Lung (tissue), 12 donors: ENCODE results near the gene DRC3. TPM values are rescaled to one million over a fixed set of nuclear protein-coding genes. Genes with fewer than 3 reads are reported as not detected.

ENCODE experiments used
- ATAC-seq: fragments of 200-7000 bp; cut with Tn5 transposase; one replicate; pipeline ENCODE4 v1.9.1; 2020; ENCODE audit warnings: moderate number of reproducible peaks; ENCODE audit not compliant: insufficient read depth, low FRiP score
- DNase-seq, 3 donors: peaks; one replicate each; pipeline ENCODE4 v3.0.0-alpha.2; 2013 to 2017
- H3K27ac ChIP-seq, 2 donors: one replicate each; pipeline ENCODE4 v1.5.1; 2013; ENCODE audit warnings: mild to moderate bottlenecking in 2 of 2, moderate library complexity in 2 of 2, control low read depth in 1 of 2, inconsistent platforms in 1 of 2, low read depth in 1 of 2, low read length in 1 of 2
- H3K27me3 ChIP-seq, 3 donors: one replicate each; pipeline ENCODE4 v1.5.1; 2013; ENCODE audit warnings: low read length in 2 of 3; ENCODE audit not compliant: control insufficient read depth in 3 of 3, insufficient read depth in 3 of 3
- H3K36me3 ChIP-seq, 4 donors: one replicate each; pipeline ENCODE4 v1.5.1; 2013; ENCODE audit warnings: low read length in 4 of 4, mild to moderate bottlenecking in 1 of 4, moderate library complexity in 1 of 4; ENCODE audit not compliant: control insufficient read depth in 4 of 4, insufficient read depth in 4 of 4
- H3K4me1 ChIP-seq, 5 donors: one replicate each; pipeline ENCODE4 v1.5.1; 2013; ENCODE audit warnings: low read length in 5 of 5, mild to moderate bottlenecking in 2 of 5, moderate library complexity in 1 of 5; ENCODE audit not compliant: control insufficient read depth in 5 of 5, insufficient read depth in 5 of 5
- H3K4me3 ChIP-seq: one replicate; pipeline ENCODE4 v1.5.1; 2013; ENCODE audit warnings: mild to moderate bottlenecking, control low read depth, moderate library complexity
- H3K9ac ChIP-seq, 2 donors: one replicate each; pipeline ENCODE4 v1.5.1; 2013; ENCODE audit warnings: low read length in 2 of 2, control low read depth in 1 of 2; ENCODE audit not compliant: insufficient read depth in 1 of 2
- H3K9me3 ChIP-seq, 4 donors: one replicate each; pipeline ENCODE4 v1.5.1; 2013; ENCODE audit warnings: low read length in 3 of 4, mild to moderate bottlenecking in 1 of 4, moderate library complexity in 1 of 4; ENCODE audit not compliant: control insufficient read depth in 4 of 4, insufficient read depth in 3 of 4
- CTCF ChIP-seq: IDR thresholded peaks from 2 replicates; pipeline ENCODE4 v1.5.1; 2012; ENCODE audit warnings: mild to moderate bottlenecking; ENCODE audit errors: control extremely low read depth, extremely low read depth
- WGBS, 2 donors: extraction: QIAGEN DNeasy Blood & Tissue Kit; methylation state at CpG; one replicate each; pipeline ENCODE4 v1.1.7; 2013; 5-methylcytosine and 5-hydroxymethylcytosine counted together
- polyA plus RNA-seq, 2 donors: library from polyadenylated mRNA; stranded (reverse); fragments of 200-250 nt; gene quantifications; one replicate each; pipeline ENCODE4 v1.2.1, GENCODE V29; 2013
- total RNA-seq, 2 donors: library from RNA; depleted of rRNA in 1 of 2; stranded (reverse); fragments of >200 nt in 1 of 2; gene quantifications; one replicate each; pipeline ENCODE4 v1.2.1, GENCODE V29; 2014 to 2021
- donor health status: control.
- donor health status: control.
- donor health status: Bipolar disorder and iron deficiency.
- donor health status: healthy.
- donor health status: DM: yes; HTN: yes; CAD: no.

Gene DRC3
- total and polyA plus RNA-seq, 4 donors = 6.6 to 29.5 (median 13.5) TPM

GRCh38 chr17:17988427-17988945 lies 15.8 kb downstream of the DRC3 start:
- DNase-seq = no peak
- H3K9ac ChIP-seq = no peak overlapping the region
- no peak overlapping the region for H3K27ac ChIP-seq
- 93% methylated on average over 7 of the region's 7 CpGs for whole genome bisulfite sequencing, 2 donors
- peaks cover 0 to 7% (median 4%) of the 10 kb centered on the region in 4 donors for H3K36me3 ChIP-seq
- no peaks in the 10 kb centered on the region for H3K9me3 ChIP-seq
- no peak for ATAC-seq
- H3K4me3 ChIP-seq = no peak overlapping the region
- no peaks in the 10 kb centered on the region for H3K27me3 ChIP-seq
- no peak for TF ChIP-seq CTCF
- no peaks in the 10 kb centered on the region for H3K4me1 ChIP-seq

- Histone ChIP-seq H3K36me3 (peaks cover 0 to 7% (median 4%) of the 10 kb centered on the region in 4 donors), H3K27ac (no peak overlapping the region), H3K27me3 (no peaks in the 10 kb centered on the region), H3K9me3 (no peaks in the 10 kb centered on the region), H3K4me3 (no peak overlapping the region), H3K9ac (no peak overlapping the region), H3K4me1 (no peaks in the 10 kb centered on the region)
- no peak for ATAC-seq
- no peak for TF ChIP-seq CTCF
- DNase-seq = no peak
- WGBS, 2 donors = 94% methylated on average over 9 of the region's 9 CpGs
These were observed 16.4 kb downstream of the DRC3 start for GRCh38 chr17:17989081-17989480.

GRCh38 chr17:17989618-17990017 lies 17.0 kb downstream of the DRC3 start:
- Histone ChIP-seq H3K27ac (no peak overlapping the region), H3K4me1 (no peaks in the 10 kb centered on the region), H3K4me3 (no peak overlapping the region), H3K27me3 (no peaks in the 10 kb centered on the region), H3K36me3 (peaks cover 0 to 7% (median 4%) of the 10 kb centered on the region in 4 donors), H3K9me3 (no peaks in the 10 kb centered on the region), H3K9ac (no peak overlapping the region)
- no peak for ATAC-seq
- DNase-seq = no peak
- TF ChIP-seq CTCF = no peak
- 92 to 94% methylated on average over 10 of the region's 10 CpGs for WGBS, 2 donors

GRCh38 chr17:17990282-17990681 lies 17.6 kb downstream of the DRC3 start:
- Histone ChIP-seq H3K27ac (no peak overlapping the region), H3K36me3 (peaks cover 0 to 7% (median 2%) of the 10 kb centered on the region in 4 donors), H3K4me1 (no peaks in the 10 kb centered on the region), H3K4me3 (no peak overlapping the region), H3K9me3 (no peaks in the 10 kb centered on the region), H3K27me3 (no peaks in the 10 kb centered on the region), H3K9ac (no peak overlapping the region)
- WGBS, 2 donors = 88 to 92% methylated on average over 2 of the region's 2 CpGs
- no peak for ATAC-seq
- no peak for TF ChIP-seq CTCF
- DNase-seq = no peak
